ENCODE measurements around the gene SLFN14.

GRCh38 chr17:35603674-35604073 lies 43.1 kb upstream of the SLFN14 start:
- TF ChIP-seq RAD21 (IDR thresholded peaks at IDR 0.05; ENCODE audit: low read length) = no peak
- no peak for TF ChIP-seq CTCF (conservative IDR thresholded peaks at IDR 0.05; ENCODE audit: low read depth, low read length)
- no peak for TF ChIP-seq POLR2A (IDR thresholded peaks at IDR 0.05; ENCODE audit: low read depth, low read length)
- TF ChIP-seq ELK1 (IDR thresholded peaks at IDR 0.05; ENCODE audit: borderline replicate concordance, low read depth, low read length) = no peak

Measured in IMR-90 (cell line).